ENCODE data around the gene DEFB121. TPM values are rescaled to one million over a fixed set of nuclear protein-coding genes. Genes with fewer than 3 reads are reported as not detected.

DEFB121 gene
- not detected in 2 replicates for total RNA-seq
- long read RNA-seq: 0 reads

- Mint-ChIP-seq H3K27me3 (ENCODE audit: low read depth) (no peaks in the 10 kb centered on the region), H3K9me3 (peaks cover 33% of the 10 kb centered on the region), H3K4me3 (no peak within 1 kb of the TSS), H3K36me3 (ENCODE audit: low read depth) (peaks cover 2% of the 10 kb centered on the region), H3K27ac (ENCODE audit: unreplicated experiment) (no peak within 1 kb of the TSS), H3K4me1 (no peaks in the 10 kb centered on the region)
- no peak for DNase-seq (ENCODE audit: low read depth, low spot score)
- TF ChIP-seq CTCF (conservative IDR thresholded peaks at IDR 0.05): no peak
Measured at GRCh38 chr20:31406115-31406514, at the start of gene DEFB121. Gene DEFB121, minus strand, starts transcription at chr20:31406215. Its CDS starts 63 bp downstream, at chr20:31406152.

- DNase-seq (ENCODE audit: low read depth, low spot score): no peak
- no peaks in the 10 kb centered on the region for H3K36me3 Mint-ChIP-seq (ENCODE audit: low read depth)
- H3K4me3 Mint-ChIP-seq: no peak overlapping the region
- peaks cover 9% of the 10 kb centered on the region for H3K27me3 Mint-ChIP-seq (ENCODE audit: low read depth)
- no peak for TF ChIP-seq CTCF (conservative IDR thresholded peaks at IDR 0.05)
- H3K9me3 Mint-ChIP-seq: peaks cover 18% of the 10 kb centered on the region
- H3K4me1 Mint-ChIP-seq: no peaks in the 10 kb centered on the region
- no peak overlapping the region for H3K27ac Mint-ChIP-seq (ENCODE audit: unreplicated experiment)
Measured at GRCh38 chr20:31454361-31454760, 48.3 kb upstream of the DEFB121 start.

GRCh38 chr20:31452575-31452974, 46.6 kb upstream of the DEFB121 start:
- Mint-ChIP-seq H3K36me3 (ENCODE audit: low read depth) (no peaks in the 10 kb centered on the region), H3K4me3 (no peak overlapping the region), H3K9me3 (peaks cover 28% of the 10 kb centered on the region), H3K4me1 (no peaks in the 10 kb centered on the region), H3K27ac (ENCODE audit: unreplicated experiment) (no peak overlapping the region), H3K27me3 (ENCODE audit: low read depth) (peaks cover 3% of the 10 kb centered on the region)
- no peak for TF ChIP-seq CTCF (conservative IDR thresholded peaks at IDR 0.05)
- no peak for DNase-seq (ENCODE audit: low read depth, low spot score)

- Mint-ChIP-seq H3K4me1 (peaks cover 6% of the 10 kb centered on the region), H3K27ac (ENCODE audit: unreplicated experiment) (no peak overlapping the region), H3K4me3 (no peak overlapping the region), H3K9me3 (peaks cover 35% of the 10 kb centered on the region), H3K27me3 (ENCODE audit: low read depth) (peaks cover 3% of the 10 kb centered on the region), H3K36me3 (ENCODE audit: low read depth) (peaks cover 3% of the 10 kb centered on the region)
- no peak for DNase-seq (ENCODE audit: low read depth, low spot score)
- no peak for TF ChIP-seq CTCF (conservative IDR thresholded peaks at IDR 0.05)
Measured at GRCh38 chr20:31449511-31450414, 43.7 kb upstream of the DEFB121 start.

- no peak for DNase-seq (ENCODE audit: low read depth, low spot score)
- no peak overlapping the region for H3K27ac Mint-ChIP-seq (ENCODE audit: unreplicated experiment)
- TF ChIP-seq CTCF (conservative IDR thresholded peaks at IDR 0.05): no peak
- H3K4me1 Mint-ChIP-seq: peaks cover 6% of the 10 kb centered on the region
- no peak overlapping the region for H3K4me3 Mint-ChIP-seq
- peaks cover 3% of the 10 kb centered on the region for H3K36me3 Mint-ChIP-seq (ENCODE audit: low read depth)
- peaks cover 36% of the 10 kb centered on the region for H3K9me3 Mint-ChIP-seq
- H3K27me3 Mint-ChIP-seq (ENCODE audit: low read depth): no peaks in the 10 kb centered on the region
Measured at GRCh38 chr20:31446084-31446819, 40.2 kb upstream of the DEFB121 start.

All from neural crest cell (in vitro differentiated cells).